HCT116 (cell line): ENCODE results near the gene RANBP1. TPM values are rescaled to one million over a fixed set of nuclear protein-coding genes. Genes with fewer than 3 reads are reported as not detected.

ENCODE experiments used
- ATAC-seq: fragments of 200-7000 bp; cut with Tn5 transposase; 2 replicates; pipeline ENCODE4 v1.9.1; 2020; ENCODE audit warnings: mild to moderate bottlenecking, moderate library complexity
- BruUV-seq: library from RNA; stranded (reverse); fragments of 400-500 nt; replicated peaks from 2 replicates; lab custom pipeline; 2021; lab: Mats Ljungman, UMichigan
- CTCF ChIA-PET: fragments of 300-600 bp; sonication (Branson Sonifier 250); formaldehyde crosslinking; loops from one replicate; lab custom pipeline; 2021; ENCODE audit warnings: antibody characterized with exemption; lab: Charles Lee
- POLR2A ChIA-PET: fragments of 300-600, 350-600 bp; sonication (Branson Sonifier 250); formaldehyde crosslinking; loops from one replicate; lab custom pipeline; 2021; ENCODE audit warnings: antibody characterized with exemption; lab: Charles Lee
- RAD21 ChIA-PET, 2 experiments: fragments of 300-600 bp; sonication (Branson Sonifier 250); formaldehyde crosslinking; loops; one replicate each; lab custom pipeline; 2023; ENCODE audit warnings: low total read pairs in 2 of 2; ENCODE audit not compliant: uncharacterized antibody in 2 of 2, unreplicated experiment in 2 of 2, low non-redundant PET in 1 of 2; lab: Charles Lee
- DNase-seq: peaks from one replicate; pipeline ENCODE4 v3.0.0-alpha.2; 2010; ENCODE audit warnings: low read depth, low spot score
- H2AFZ ChIP-seq: fragments of 200-600 bp; shearing (Covaris generic), sonication (generic); 2 replicates; pipeline ENCODE4 v1.6.1; 2017; ENCODE audit warnings: low read depth, mixed run types, mixed read lengths, antibody characterized with exemption, low read length; ENCODE audit not compliant: poor library complexity, severe bottlenecking
- H3K27ac ChIP-seq: 2 replicates; pipeline ENCODE4 v1.5.1; 2012; ENCODE audit warnings: low read depth, low read length
- H3K27me3 ChIP-seq: fragments of 200-600 bp; sonication (generic); 2 replicates; pipeline ENCODE4 v1.6.1; 2016; ENCODE audit warnings: mixed run types, low read length, mixed read lengths; ENCODE audit not compliant: insufficient read depth
- H3K36me3 ChIP-seq, 2 experiments: fragments of 200-500 bp in 1 of 2; fragments of 200-600 bp in 1 of 2; sonication (Bioruptor generic) in 1 of 2; sonication (generic) in 1 of 2; 2 replicates each; pipeline versions ENCODE4 v1.5.1 to v1.6.1; 2014 to 2016; ENCODE audit warnings: low read length in 2 of 2, inconsistent platforms in 1 of 2, mixed read lengths in 1 of 2, mixed run types in 1 of 2; ENCODE audit not compliant: insufficient read depth in 2 of 2, control insufficient read depth in 1 of 2
- H3K4me1 ChIP-seq, 2 experiments: fragments of 200-600 bp in 1 of 2; sonication (generic) in 1 of 2; 2 replicates each; pipeline versions ENCODE4 v1.5.1 to v1.6.1; 2012 to 2017; ENCODE audit warnings: low read length in 2 of 2, inconsistent platforms in 1 of 2, mild to moderate bottlenecking in 1 of 2, mixed read lengths in 1 of 2, mixed run types in 1 of 2, moderate library complexity in 1 of 2; ENCODE audit not compliant: insufficient read depth in 2 of 2, control insufficient read depth in 1 of 2
- H3K4me2 ChIP-seq: fragments of 200-600 bp; sonication (generic); 2 replicates; pipeline ENCODE4 v1.6.1; 2017; ENCODE audit warnings: mixed run types, low read length, mixed read lengths
- H3K4me3 ChIP-seq, 2 experiments: fragments of 200-600 bp in 1 of 2; sonication (generic) in 1 of 2; replicated peaks in 1 of 2; 2 replicates each; pipeline ENCODE4 v1.5.1; 2011 to 2016; ENCODE audit warnings: low read length in 2 of 2, control low read depth in 1 of 2, low read depth in 1 of 2, mild to moderate bottlenecking in 1 of 2, mixed read lengths in 1 of 2, mixed run types in 1 of 2
- H3K79me2 ChIP-seq: fragments of 200-600 bp; sonication (generic); 2 replicates; pipeline ENCODE4 v1.6.1; 2017; ENCODE audit warnings: mild to moderate bottlenecking, mixed run types, low read length, moderate library complexity, mixed read lengths; ENCODE audit not compliant: insufficient read depth
- H3K9ac ChIP-seq: fragments of 200-600 bp; sonication (generic); 2 replicates; pipeline ENCODE4 v1.6.1; 2016; ENCODE audit warnings: low read length, mixed read lengths
- H3K9me2 ChIP-seq: fragments of 200-600 bp; sonication (generic), shearing (Covaris generic); 2 replicates; pipeline ENCODE4 v1.6.1; 2017; ENCODE audit warnings: mixed run types, mild to moderate bottlenecking, moderate library complexity; ENCODE audit not compliant: insufficient read depth
- H3K9me3 ChIP-seq, 2 experiments: fragments of 200-500 bp in 1 of 2; fragments of 200-600 bp in 1 of 2; sonication (Bioruptor generic) in 1 of 2; sonication (generic) in 1 of 2; 2 replicates each; pipeline ENCODE4 v1.6.1; 2014 to 2017; ENCODE audit warnings: low read length in 2 of 2, mixed read lengths in 2 of 2, inconsistent platforms in 1 of 2, low read depth in 1 of 2, mild to moderate bottlenecking in 1 of 2, mixed run types in 1 of 2, moderate library complexity in 1 of 2; ENCODE audit not compliant: control insufficient read depth in 1 of 2, insufficient read depth in 1 of 2
- H4K20me1 ChIP-seq: fragments of 200-600 bp; sonication (generic), shearing (Covaris generic); 2 replicates; pipeline ENCODE4 v1.6.1; 2017; ENCODE audit warnings: mixed run types, mild to moderate bottlenecking, moderate library complexity; ENCODE audit not compliant: insufficient read depth
- ATF3 ChIP-seq: IDR thresholded peaks from 2 replicates; pipeline ENCODE4 v1.6.1; 2012
- CBX3 ChIP-seq: IDR thresholded peaks from 2 replicates; pipeline ENCODE4 v1.6.1; 2012; ENCODE audit warnings: low read depth
- CEBPB ChIP-seq: IDR thresholded peaks from 2 replicates; pipeline ENCODE4 v1.6.1; 2012; ENCODE audit warnings: low read depth
- CTCF ChIP-seq, 3 experiments: fragments of 200-600 bp in 1 of 3; sonication (generic) in 1 of 3; IDR thresholded peaks in 2 of 3; conservative IDR thresholded peaks in 1 of 3; 2 replicates each; pipeline ENCODE4 v1.5.1; 2012 to 2017; ENCODE audit warnings: low read depth in 2 of 3, low read length in 2 of 3, antibody characterized with exemption in 1 of 3, borderline replicate concordance in 1 of 3, control low read depth in 1 of 3, mild to moderate bottlenecking in 1 of 3, mixed read lengths in 1 of 3, mixed run types in 1 of 3, moderate library complexity in 1 of 3; ENCODE audit not compliant: insufficient read depth in 1 of 3
- EZH2phosphoT487 ChIP-seq: fragments of 200-600 bp; IDR thresholded peaks from 2 replicates; pipeline ENCODE4 v1.6.1; 2018; ENCODE audit warnings: antibody characterized with exemption, borderline replicate concordance
- FOSL1 ChIP-seq: IDR thresholded peaks from 2 replicates; pipeline ENCODE4 v1.6.1; 2012; ENCODE audit warnings: low read depth
- JUND ChIP-seq: IDR thresholded peaks from 2 replicates; pipeline ENCODE4 v1.6.1; 2012
- POLR2A ChIP-seq: IDR thresholded peaks from 2 replicates; pipeline ENCODE4 v1.7.0; 2011; ENCODE audit warnings: borderline replicate concordance; ENCODE audit not compliant: insufficient read depth, insufficient read length; ENCODE audit errors: extremely low read depth
- REST ChIP-seq: IDR thresholded peaks from 2 replicates; pipeline ENCODE4 v1.6.1; 2012; ENCODE audit warnings: low read depth
- SP1 ChIP-seq: IDR thresholded peaks from 2 replicates; pipeline ENCODE4 v1.6.1; 2012; ENCODE audit warnings: low read depth
- SRF ChIP-seq: IDR thresholded peaks from 2 replicates; pipeline ENCODE4 v1.6.1; 2012; ENCODE audit warnings: low read depth
- YY1 ChIP-seq: IDR thresholded peaks from 2 replicates; pipeline ENCODE4 v1.6.1; 2011; ENCODE audit warnings: low read length, low read depth, moderate library complexity, mild to moderate bottlenecking; ENCODE audit not compliant: insufficient replicate concordance; ENCODE audit errors: extremely low read depth
- ZNF274 ChIP-seq: fragments of 200-500 bp; sonication (Bioruptor generic); IDR thresholded peaks from 2 replicates; pipeline ENCODE4 v1.6.1; 2014; ENCODE audit warnings: mild to moderate bottlenecking, low read depth, low read length, inconsistent platforms
- intact Hi-C: fragments of 100-400 bp; cut with micrococcal nuclease; formaldehyde crosslinking; loops from 2 replicates; pipeline ENCODE4 v1.10.0; 2022
- total RNA-seq: library from RNA; stranded (reverse); gene quantifications from one replicate; pipeline ENCODE4 v1.2.1, GENCODE V29; 2021; ENCODE audit not compliant: unreplicated experiment

RANBP1 gene
- total RNA-seq, 1 experiment from 2014 or later: 351 TPM

- Histone ChIP-seq H3K4me1 (no peaks in the 10 kb centered on the region), H3K9me3 (no peaks in the 10 kb centered on the region), H2AFZ (no peak overlapping the region), H3K9ac (no peak overlapping the region), H3K4me3 (no peak overlapping the region), H3K79me2 (no peaks in the 10 kb centered on the region), H3K27me3 (no peaks in the 10 kb centered on the region), H3K36me3 (no peaks in the 10 kb centered on the region; a peak in 1 of 4 replicates), H4K20me1 (no peaks in the 10 kb centered on the region), H3K9me2 (no peaks in the 10 kb centered on the region), H3K4me2 (no peak overlapping the region), H3K27ac (no peak overlapping the region)
- no TSS peak for BruUV-seq
- TF ChIP-seq SRF: no peak
- TF ChIP-seq CBX3: no peak
- TF ChIP-seq ZNF274: no peak
- TF ChIP-seq JUND: no peak
- POLR2A ChIA-PET: no interaction called here
- RAD21 ChIA-PET: no interaction called here
- DNase-seq (no peak), ATAC-seq (no peak)
- CTCF ChIA-PET: no interaction called here
- intact Hi-C loops: no loop called here
Observed at GRCh38 chr22:20146777-20147176, 30.9 kb downstream of the RANBP1 start.

GRCh38 chr22:20147237-20147988 is 31.5 kb downstream of the RANBP1 start:
- no peak overlapping the region for H3K4me3 ChIP-seq
- H4K20me1 ChIP-seq: no peaks in the 10 kb centered on the region
- intact Hi-C loops: no loop called here
- H3K4me2 ChIP-seq: no peak overlapping the region
- H3K4me1 ChIP-seq: no peaks in the 10 kb centered on the region
- POLR2A ChIA-PET: no interaction called here
- H3K9me3 ChIP-seq: no peaks in the 10 kb centered on the region
- H3K27ac ChIP-seq: no peak overlapping the region
- H2AFZ ChIP-seq: no peak overlapping the region
- DNase-seq: no peak
- no peaks in the 10 kb centered on the region; a peak in 1 of 4 replicates for H3K36me3 ChIP-seq
- RAD21 ChIA-PET: no interaction called here
- no peaks in the 10 kb centered on the region for H3K9me2 ChIP-seq
- ATAC-seq: no peak
- CTCF ChIA-PET: no interaction called here
- no peak overlapping the region for H3K9ac ChIP-seq
- no TSS peak for BruUV-seq
- H3K79me2 ChIP-seq: no peaks in the 10 kb centered on the region
- H3K27me3 ChIP-seq: no peaks in the 10 kb centered on the region
- TF ChIP-seq FOSL1: no peak
- TF ChIP-seq REST: no peak
- no peak for TF ChIP-seq SP1
- TF ChIP-seq ATF3: no peak
- no peak for TF ChIP-seq YY1
- no peak for TF ChIP-seq CEBPB
- no peak for TF ChIP-seq CTCF (IDR thresholded peaks at IDR 0.05 in 2 of 3, conservative IDR thresholded peaks at IDR 0.05 in 1 of 3; ENCODE audit: borderline replicate concordance in 1 of 3, insufficient read depth in 1 of 3, low read depth in 2 of 3, low read length in 2 of 3)
- TF ChIP-seq CBX3: no peak
- TF ChIP-seq POLR2A: no peak
- TF ChIP-seq EZH2phosphoT487: no peak
- TF ChIP-seq JUND: no peak
